ENCODE measurements around the gene UVSSA.

GRCh38 chr4:1307951-1308735 lies 38.9 kb upstream of the UVSSA start:
- no peak for TF ChIP-seq POLR2A (IDR thresholded peaks at IDR 0.05; ENCODE audit: extremely low read depth, insufficient read length)
- no peak for TF ChIP-seq CTCF (IDR thresholded peaks at IDR 0.05; ENCODE audit: low read depth, low read length)
- TF ChIP-seq MAX (IDR thresholded peaks at IDR 0.05; ENCODE audit: low read depth, low read length) = no peak
- TF ChIP-seq MYC (IDR thresholded peaks at IDR 0.05; ENCODE audit: low read depth, low read length) = no peak

Measured in NB4 (cell line).